ENCODE results near the gene MDM2. TPM values are rescaled to one million over a fixed set of nuclear protein-coding genes. Genes with fewer than 3 reads are reported as not detected.
A peak's percentile ranks its signal among the peaks of the same experiment; 100 is the strongest.

MDM2 gene
- 86.6 TPM for total RNA-seq

DNA sequence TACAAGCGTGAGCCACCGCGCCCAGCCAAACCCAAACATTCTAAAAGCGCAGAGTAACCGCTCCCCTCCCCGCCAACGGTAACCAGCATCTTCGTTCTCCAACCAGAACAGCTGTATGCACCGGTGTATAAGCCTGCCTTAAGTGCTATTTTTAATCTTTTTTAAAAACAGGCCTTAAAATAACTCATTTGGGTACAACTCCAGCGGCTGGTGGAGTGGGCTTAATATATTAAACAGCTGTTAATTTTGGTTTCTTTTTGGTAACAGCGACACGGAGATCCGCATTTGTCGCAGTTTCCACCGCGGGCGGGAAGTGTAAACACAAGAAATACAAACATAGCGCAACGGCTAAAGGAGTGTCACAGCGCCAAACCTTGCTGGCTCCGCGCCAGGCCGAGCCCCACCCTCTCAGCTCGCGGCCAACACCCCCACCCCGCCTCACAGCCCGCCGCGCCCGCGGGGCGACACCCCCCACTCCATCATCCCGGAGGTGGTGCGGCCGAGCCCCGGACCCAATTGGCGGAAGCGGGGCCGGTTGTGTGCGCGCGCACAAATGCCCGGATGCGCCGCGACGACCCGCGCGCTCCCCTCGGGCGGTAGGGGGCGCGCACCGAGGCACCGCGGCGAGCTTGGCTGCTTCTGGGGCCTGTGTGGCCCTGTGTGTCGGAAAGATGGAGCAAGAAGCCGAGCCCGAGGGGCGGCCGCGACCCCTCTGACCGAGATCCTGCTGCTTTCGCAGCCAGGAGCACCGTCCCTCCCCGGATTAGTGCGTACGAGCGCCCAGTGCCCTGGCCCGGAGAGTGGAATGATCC lies at the start of gene MDM2:
Gene MDM2, plus strand, starts transcription at position 602 of the 812 bp plus-strand sequence. CDS start 301 bp downstream, outside the sequence.
- peak; percentile 97 for DNase-seq

DNA sequence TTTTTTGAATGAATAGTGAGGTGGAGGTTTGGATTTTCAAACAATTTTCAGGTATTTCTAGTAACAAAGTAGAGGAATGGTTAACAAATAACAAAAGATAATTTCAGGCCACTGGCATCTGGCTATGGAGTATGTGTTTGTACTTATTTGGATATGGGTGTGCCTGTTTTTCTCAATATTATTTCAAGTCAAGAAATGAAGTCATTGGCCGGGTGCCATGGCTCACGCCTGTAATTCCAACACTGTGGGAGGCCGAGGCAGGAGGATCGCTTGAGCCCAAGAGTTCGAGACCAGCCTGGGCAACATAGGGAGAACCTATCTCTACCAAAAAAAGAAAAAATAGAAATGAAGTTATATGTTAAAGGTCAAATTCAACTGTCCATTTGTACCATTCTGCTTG lies 48.1 kb upstream of the MDM2 start:
- no peak for DNase-seq

DNA sequence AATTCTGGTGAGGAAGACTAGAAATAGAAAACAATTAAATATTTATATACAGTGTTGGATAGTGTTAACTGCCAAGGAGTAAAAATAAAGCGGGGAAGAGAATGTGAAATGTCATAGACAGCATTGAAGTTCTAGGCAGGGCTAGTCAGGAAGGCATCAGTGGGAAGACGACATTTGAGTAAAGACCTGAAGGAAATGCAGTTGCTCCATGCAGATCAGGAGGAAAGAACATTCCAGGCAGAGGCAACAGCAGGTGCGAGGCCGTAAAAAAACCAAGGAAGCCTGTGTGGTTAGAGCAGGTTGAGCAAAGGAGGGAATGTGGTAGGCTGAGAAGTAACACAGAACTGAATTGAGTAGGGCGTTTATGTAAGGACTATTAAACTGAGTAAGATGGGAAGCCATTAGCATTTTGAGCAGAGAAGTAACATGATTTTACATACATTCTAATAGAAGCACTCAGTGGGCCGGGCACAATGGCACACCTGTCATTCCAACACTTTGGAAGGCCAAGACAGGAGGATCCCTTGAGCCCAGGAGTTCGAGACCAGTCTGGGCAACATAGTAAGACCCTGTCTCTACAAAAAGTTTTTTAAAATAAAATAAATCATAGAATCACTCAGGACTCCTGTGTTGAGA lies 47.1 kb upstream of the MDM2 start:
- DNase-seq = no peak

DNA sequence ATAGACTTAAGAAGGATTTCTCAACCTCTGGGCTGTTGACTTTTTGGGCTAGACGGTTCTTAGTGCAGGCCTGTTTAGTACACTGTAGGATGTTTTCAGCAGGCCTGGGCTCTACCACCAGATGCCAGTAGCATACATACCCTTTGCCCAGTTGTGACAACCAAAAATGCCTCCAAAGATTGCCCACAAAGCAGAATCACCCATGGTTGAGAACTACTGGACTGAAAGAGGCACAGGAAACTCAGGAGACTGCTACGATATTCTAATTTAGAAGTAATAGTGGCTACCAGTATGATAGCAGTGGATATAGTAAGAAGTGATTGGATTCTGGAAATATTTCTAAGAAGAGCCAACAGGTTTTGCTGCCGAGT lies 46.5 kb upstream of the MDM2 start:
- DNase-seq = no peak

DNA sequence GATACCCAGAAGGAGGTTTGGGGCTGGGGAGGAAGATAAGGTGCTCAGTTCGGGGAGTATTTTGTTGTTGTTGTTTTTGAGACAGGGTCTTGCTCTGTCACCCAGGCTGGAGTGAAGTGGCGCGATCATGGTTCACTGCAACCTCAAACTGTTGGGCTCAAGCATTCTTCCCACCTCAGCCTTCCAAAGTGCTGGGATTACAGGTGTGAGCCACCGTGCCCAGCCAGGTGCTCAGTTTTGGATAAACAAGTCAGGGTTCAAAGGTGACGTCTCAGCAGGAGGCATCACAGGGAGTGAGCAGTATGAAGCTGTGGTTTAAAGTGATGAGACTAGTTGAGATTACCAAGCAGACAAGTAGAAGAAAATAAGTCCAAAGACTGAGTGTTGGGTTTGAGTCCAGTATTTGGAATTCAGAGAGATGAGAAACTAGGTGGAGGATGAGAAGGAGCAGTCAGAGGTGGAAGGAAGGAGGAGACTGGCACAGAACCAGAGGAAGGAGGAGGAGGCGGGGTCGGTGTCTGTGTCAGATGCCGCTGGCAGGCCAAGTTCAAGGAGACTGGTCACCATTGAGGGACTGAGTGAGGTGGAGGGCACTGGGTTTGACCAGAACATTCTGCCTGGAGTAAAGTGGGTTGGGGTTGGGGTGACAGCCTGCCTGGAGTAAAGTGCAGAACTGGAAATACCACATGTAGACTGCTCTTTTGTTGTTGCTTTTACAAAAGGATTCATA lies 45.9 kb upstream of the MDM2 start:
- no peak for DNase-seq

DNA sequence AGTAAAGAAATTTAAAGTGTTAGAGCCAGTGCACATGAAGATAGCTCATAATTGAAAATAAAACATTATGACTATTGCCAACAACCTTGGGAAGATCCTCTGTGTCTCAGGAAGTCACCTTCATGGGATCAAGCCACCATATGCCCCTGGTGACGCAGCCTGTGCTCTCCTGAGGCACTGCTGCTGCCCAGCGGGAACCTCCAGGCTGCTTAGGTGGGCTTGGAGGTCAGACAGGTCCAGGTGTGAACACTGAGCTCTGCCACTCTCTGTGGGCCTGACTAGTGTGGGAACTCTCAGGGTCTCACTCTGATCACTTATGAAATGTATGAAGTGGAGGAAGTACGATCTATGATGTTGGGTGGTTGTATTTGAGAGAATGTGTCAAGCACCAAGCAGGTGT lies 45.3 kb upstream of the MDM2 start:
- DNase-seq = no peak

DNA sequence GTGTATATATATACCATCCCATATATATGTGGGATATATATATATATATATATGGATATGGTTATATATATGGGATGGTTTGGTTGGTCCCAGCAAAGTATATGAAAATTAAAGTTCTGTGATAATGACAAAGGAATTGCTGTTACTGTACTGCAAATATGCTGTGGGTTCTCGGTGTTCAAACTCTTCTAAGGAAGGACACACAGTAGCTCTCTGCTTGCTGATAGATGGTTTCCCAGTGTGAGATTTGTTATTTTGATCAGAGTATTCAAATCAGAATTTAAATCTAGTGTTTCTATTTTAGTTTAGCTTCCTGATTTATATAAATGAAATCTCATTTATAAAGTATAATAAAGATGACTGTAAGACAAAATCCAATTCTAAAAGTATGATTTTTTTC lies 42.3 kb upstream of the MDM2 start:
- DNase-seq = no peak

DNA sequence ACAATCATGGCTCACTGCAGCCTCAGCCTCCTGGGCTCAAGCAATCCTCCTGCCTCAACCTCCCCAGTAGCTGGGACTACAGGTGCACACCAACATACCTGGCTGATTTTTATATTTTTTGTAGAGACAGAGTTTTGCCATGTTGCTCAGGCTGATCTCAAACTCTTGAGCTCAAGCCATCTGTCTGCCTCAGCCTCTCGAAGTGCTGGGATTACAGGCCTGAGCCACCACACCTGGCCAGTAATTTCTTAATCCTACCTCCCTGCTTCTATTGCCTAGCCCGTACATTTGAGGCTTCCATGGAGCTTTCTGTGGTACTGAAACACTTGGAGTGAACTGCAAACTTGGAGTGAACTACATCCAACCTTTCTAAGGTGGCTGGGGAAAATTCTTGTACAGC lies 41.3 kb upstream of the MDM2 start:
- no peak for DNase-seq

DNA sequence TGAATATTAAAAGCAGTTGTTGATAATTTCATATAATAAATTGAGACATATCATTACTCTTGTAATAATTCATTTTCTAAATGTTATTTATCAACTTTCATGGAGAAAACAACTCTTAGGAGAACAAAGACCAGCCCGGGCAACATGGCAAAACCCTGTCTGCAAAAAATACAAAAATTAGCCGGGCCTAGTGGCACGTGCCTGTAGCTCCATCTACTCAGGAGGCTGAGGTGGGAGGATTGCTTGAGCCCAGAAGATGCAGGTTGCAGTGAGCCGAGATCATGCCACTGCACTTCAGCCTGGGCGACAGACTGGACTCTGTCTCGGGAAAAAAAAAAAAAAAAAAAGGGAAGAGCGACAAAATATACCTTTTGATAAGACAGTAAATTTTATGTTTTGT lies 40.8 kb upstream of the MDM2 start:
- no peak for DNase-seq

DNA sequence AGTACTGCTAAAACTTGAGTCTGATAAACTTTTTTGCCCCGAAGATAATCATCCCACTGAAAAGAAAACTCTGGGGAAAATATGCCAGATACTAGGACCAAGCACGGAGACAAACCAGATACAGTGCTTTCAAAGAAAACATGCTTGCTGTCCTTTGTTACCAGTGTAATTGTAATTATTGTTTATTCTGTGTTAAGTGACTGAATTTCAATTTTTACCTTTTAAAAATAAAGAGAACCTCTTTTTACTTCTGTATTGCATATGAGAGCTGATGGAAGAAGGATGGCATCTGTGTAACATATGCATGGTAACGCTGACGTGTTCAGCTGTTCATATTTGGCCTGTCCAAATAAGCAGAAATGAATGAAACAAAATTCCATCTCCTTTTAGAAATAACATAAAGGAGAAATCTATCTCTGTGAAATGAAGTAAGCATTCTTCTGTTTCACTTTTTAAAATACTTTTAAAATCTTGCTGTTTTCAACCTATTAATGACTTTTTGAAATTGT lies 39.5 kb upstream of the MDM2 start:
- no peak for DNase-seq

DNA sequence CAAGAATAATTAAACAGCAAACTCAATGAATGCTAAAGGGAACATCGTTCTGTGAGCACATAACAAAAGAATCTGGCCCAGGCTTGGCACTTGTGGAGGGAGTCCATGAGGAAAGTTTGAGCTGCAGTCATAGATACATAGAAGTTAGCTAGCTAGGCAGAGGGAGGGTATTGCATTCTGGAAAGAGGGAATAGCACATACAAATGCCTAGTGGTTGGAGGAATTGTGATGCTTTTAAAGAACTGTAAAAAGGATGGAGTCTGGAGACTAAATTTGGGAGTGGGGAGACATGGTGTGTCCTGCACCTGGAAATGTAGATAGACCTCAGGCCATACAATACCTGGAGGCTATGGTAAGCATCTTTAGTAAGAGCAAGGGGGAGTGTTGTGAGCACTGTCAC lies 38.0 kb upstream of the MDM2 start:
- no peak for DNase-seq

DNA sequence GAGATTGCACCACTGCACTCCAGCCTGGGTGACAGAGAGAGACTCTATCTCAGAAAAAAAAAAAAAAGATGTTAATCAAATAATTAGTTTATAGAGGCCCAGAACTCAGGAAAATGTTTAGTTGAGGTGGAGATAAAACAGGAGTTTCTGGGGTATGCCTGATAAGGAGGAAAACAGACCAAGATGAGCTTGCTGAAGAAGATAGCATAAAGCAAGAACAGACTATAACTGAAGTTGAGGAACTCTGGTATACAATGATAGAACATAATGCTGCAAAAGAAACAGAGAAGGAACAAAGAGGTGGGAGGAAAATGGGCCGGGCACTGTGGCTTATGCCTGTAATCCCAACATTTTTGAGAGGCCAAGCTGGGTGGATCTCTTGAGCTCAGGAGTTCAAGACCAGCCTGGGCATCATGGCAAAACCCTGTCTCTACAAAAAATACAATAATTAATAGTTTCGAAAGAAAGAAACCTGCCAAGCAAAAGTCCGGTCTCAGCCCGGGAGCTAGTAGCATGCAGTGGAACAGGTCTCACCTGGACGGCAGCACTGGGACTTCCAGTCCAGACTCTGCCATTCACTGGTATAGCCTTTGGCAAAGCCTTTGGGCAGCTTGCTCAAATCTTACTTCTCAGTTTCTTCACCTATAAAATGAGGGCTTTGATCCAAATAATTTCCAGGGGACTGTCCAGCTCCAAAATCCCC lies 36.6 kb upstream of the MDM2 start:
- DNase-seq = no peak

DNA sequence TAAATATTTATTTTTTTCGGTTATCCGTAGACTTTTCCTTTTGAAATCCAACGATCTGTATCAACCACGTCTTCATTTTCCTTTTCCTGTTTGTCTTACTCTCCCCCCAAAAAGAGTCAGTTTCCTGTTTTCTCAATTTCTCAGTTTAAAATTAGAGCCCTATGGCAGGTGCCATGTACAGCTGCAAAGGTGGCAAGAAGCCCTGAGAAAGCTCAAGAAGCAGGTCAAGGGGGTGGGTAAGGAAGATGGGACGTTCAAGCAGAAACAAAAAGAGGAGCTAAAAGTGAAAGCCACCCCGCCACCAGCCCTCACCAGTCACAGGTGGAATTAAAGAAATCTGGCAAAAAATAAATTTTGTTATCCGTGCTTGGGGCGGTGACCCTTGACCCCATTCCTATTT lies 35.3 kb upstream of the MDM2 start:
- DNase-seq = no peak

DNA sequence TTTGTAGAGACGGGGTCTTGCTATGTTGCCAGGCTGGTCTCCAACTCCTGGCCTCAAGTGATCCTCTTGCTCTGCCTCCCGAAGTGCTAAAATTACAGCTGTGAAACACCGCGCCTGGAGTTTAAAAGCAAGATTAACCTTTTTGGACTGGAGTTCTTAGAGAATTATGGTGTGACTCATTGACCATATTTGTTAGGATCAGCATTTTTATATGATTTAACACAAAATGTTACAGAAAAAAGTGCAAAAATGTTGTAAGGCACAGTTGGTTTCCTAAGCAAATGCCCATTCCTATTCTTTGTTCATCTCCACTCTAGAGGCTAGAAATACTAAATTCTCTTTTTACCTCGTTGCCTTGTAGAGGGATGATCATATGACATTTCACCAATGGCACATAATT lies 34.4 kb upstream of the MDM2 start:
- DNase-seq = no peak

DNA sequence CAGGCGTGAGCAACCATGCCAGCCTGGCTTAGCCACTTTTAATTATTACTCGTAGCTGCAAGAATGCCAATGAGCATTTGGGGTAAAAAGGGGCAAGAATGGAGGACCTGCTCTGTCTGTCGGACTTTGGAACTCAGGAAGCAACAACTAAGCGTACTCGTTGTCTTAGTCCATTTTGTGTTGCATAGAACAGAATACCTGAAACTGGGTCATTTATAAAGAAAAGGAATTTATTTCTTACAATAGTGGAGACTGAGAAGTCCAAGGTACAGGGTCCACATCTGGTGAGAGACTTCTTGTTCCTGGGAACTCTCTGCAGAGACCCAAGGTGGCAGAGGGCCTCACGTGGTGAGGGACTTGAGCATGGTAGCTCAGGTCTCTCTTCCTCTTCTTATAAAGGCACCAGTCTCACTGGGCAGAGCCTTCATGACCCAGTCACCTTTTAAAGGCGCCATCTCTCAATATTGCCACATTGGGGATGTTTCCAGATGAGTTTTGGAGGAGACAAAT lies 32.8 kb upstream of the MDM2 start:
- DNase-seq = no peak

DNA sequence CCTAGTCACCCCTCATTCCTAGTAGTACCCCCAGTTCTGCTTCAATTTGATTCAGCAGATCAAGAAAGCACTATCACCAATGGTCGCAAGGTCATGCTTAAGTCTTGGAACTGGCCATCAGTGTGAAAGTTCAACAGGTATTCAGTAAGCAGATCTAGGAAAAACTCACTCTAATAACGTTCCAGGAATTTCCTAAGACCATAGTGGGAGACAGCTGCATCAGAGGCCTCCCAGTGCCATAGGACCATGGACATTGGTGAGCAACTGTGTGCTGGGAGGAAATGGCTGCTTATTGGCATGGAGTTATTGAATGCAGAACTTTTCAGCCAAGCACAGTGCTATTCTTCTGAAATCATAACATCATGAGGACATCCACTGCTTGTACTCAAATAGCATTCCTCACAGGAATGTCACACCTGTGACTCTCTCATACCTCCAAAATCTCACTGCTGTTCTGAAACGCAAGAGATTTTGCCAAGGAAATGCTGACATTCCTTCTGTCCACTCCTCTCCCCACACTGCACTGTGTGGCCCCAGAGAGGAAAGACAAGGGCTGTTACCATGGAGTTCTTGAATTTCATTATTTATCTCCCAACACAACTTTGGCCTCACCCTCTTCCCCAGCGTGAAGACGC lies 30.9 kb upstream of the MDM2 start:
- DNase-seq = no peak

DNA sequence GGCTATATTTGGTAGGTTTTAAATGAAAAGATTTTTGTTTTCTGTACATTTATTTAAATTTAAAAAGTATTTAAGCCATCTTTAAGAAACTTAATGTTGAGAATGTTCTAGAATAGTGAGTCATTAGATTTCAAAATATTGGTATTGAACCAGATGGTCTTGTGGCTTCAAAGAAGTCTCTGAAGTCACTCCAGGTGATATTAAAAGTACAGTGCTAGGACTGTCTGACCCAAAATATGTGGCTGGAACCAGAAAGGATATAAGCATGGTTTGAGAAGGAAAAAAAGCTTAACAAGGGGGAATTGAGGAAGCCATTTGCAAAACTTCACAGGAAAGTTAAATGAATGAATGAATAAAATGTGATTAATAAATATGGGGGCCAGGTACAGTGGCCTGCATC lies 28.7 kb upstream of the MDM2 start:
- DNase-seq = no peak

DNA sequence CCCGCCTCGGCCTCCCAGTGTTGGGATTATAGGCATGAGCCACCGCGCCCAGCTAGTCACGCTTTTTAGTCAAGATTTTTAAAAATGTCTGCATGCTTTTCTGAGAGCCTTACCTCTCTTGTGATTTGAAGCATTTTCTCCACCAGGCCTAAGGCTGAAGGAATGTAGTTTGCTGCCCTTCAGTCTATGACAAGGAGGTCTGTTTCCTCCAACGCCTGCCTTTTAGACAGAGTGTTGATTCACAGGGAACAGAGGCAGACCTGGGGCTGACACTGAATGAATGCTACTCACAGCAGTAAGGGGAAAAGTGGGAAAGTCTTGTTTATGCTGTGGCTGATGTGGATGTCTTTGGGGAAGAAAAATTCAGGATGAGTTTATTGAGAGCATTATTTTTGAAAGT lies 27.2 kb upstream of the MDM2 start:
- DNase-seq = peak; percentile 17

DNA sequence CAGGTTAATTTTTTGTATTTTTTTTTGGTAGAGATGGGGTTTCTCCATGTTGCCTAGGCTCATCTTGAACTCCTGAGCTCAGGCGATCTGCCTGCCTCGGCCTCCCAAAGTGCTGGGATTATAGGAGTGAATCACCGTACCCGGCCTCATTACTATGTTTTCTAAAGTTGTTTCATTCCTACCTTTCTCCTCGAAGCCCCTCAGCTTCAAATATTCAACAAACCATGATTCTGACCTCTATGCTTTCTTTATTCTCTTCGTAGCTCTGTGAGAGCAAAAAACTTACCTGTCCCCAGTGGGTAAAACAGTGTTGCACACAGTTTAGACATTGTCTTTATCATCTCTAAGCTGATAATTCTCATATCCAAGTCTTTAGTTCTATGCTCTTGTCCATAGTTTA lies 26.2 kb upstream of the MDM2 start:
- no peak for DNase-seq

DNA sequence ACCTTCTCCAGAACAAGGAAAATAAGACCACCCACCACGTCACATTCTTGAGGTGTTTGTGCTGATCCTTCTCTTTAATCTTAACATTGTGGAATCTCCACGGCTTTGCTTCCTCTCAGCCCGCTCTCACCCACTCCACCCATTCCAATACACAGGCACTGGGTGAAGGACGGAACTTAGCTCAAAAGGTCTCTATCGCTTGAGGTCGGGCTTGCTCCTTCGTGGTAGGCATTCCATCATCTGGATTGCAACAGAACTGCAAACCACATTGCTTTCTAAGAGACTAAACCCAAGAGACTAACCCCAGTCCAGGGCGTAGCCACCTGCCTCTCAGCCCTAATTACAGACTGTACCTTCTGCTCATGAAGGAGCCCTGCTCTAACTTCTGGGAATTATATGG lies 24.0 kb upstream of the MDM2 start:
- no peak for DNase-seq

DNA sequence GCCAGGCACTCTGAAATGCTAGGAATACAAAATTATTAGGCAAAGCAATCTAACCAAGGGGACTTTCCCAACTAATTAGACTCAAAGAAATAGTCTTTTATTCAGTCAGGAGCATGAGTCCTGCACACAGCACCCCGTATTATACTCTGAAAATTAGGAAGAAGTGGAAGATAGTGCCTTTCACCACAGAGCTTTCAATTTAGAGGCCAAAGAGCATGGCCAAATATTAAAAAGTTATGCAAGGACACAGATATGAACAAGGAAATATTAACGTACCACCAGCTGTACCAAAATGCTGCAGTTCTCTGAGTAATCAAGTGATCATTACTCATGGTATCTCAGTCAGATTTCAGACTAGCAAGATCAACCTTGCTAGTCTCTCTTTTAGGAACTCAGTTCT lies 22.6 kb upstream of the MDM2 start:
- no peak for DNase-seq

DNA sequence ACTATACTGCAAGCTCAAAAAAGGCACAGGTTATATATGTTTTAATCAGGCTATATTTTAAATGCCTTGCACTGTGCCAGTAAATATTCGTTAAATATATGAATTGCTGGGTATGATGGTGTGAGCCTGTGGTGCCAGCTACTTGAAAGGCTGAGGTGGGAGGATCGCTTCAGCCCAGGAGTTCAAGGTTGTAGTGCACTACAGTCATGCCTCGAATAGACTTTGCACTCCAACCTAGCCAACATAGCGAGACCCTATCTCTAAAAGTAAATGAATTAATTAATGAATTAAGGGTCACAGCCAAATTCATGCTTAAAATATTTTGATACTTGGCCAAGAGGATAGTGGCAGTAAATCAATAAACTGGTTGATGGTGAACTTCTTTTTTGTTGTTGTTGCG lies 22.2 kb upstream of the MDM2 start:
- no peak for DNase-seq

All from tongue (tissue), 2 donors.